ENCODE results near the gene ATP8A2. TPM values are rescaled to one million over a fixed set of nuclear protein-coding genes. Genes with fewer than 3 reads are reported as not detected.

ATP8A2 gene
- total RNA-seq, 2 donors from 2014 or later = 0.41 to 1.6 TPM

DNA sequence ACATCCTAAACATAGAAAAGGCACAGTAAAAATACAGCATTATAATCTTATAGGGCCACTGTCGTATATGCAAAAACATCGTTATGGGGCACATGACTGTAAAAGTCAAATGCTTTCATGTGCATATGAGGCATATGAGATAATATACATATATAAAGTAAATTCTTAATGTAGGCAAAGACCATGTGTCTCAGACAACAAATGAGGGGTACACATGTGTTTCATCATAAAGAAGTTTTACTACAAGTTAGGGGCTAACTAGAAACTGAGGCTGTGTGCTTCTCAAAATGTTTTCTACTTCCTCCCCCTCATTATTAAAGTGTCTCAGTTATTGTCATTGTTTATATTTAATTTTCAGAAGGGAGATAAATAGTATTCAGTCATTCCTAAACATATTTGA lies 370.4 kb downstream of the ATP8A2 start:
- no peak for DNase-seq (ENCODE audit: low spot score)

DNA sequence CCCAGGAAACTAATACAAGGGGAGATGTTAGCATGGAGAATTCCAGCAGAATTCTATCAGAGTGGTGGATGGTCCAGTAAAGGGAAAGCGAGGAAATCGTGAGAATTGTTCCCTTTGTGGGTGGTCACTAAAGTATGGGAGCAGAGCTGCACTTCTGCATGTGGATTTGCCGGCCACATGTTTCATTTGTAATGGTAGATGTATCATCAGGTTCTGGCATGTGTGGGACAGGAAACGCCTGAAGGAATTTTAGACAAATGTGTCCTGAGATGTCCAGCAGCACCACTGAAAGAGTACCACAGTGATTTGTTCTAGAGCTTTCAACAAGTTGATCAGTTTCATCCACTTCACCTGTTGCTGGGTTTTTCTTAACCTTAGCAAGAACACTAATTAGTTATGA lies 371.6 kb downstream of the ATP8A2 start:
- DNase-seq (ENCODE audit: low spot score) = no peak
- H3K36me3 ChIP-seq = no peaks in the 10 kb centered on the region
- no peaks in the 10 kb centered on the region for H3K9me3 ChIP-seq
- ATAC-seq (ENCODE audit: insufficient number of reproducible peaks, low FRiP score, low read depth) = no peak
- TF ChIP-seq, protein P1, sequence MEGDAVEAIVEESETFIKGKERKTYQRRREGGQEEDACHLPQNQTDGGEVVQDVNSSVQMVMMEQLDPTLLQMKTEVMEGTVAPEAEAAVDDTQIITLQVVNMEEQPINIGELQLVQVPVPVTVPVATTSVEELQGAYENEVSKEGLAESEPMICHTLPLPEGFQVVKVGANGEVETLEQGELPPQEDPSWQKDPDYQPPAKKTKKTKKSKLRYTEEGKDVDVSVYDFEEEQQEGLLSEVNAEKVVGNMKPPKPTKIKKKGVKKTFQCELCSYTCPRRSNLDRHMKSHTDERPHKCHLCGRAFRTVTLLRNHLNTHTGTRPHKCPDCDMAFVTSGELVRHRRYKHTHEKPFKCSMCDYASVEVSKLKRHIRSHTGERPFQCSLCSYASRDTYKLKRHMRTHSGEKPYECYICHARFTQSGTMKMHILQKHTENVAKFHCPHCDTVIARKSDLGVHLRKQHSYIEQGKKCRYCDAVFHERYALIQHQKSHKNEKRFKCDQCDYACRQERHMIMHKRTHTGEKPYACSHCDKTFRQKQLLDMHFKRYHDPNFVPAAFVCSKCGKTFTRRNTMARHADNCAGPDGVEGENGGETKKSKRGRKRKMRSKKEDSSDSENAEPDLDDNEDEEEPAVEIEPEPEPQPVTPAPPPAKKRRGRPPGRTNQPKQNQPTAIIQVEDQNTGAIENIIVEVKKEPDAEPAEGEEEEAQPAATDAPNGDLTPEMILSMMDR (IDR thresholded peaks at IDR 0.05) = no peak
- peaks cover 0 to 3% of the 10 kb centered on the region in 2 donors for H3K4me1 ChIP-seq (ENCODE audit: control insufficient read depth in 1 of 2, low read depth in 2 of 2)
- no peaks in the 10 kb centered on the region for H3K27me3 ChIP-seq (replicated peaks; ENCODE audit: insufficient read depth)
- no peak overlapping the region for H3K27ac ChIP-seq
- H3K4me3 ChIP-seq = no peak overlapping the region

More for the DNA sequence above, 370.4 kb downstream of the ATP8A2 start:
- no peak for ATAC-seq (ENCODE audit: insufficient number of reproducible peaks, low FRiP score, low read depth)
- Histone ChIP-seq H3K4me3 (no peak overlapping the region), H3K27me3 (replicated peaks; ENCODE audit: insufficient read depth) (no peaks in the 10 kb centered on the region), H3K27ac (no peak overlapping the region), H3K9me3 (no peaks in the 10 kb centered on the region), H3K36me3 (no peaks in the 10 kb centered on the region), H3K4me1 (ENCODE audit: control insufficient read depth in 1 of 2, low read depth in 2 of 2) (peaks cover 0 to 6% of the 10 kb centered on the region in 2 donors)
- TF ChIP-seq, protein P1 (IDR thresholded peaks at IDR 0.05) = no peak

DNA sequence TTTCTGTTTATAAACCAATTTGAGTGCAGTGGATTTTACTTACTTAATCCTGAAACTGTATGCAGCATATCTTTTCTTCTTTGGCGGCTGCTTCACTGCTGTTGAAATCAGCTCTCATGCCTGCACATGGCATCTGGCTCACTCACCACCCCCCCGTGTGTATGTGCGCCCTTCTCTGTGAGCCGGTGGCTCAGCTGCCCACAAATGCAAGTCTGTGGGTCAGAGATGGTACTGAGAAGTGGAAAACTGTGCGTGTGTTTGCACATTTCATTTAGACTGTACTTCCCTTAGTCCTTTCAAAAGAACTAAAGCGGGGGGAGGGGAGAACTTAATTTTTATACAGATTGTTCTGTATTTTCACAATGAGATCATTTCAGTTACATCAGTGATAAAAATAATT lies 372.4 kb downstream of the ATP8A2 start:
- ATAC-seq (ENCODE audit: insufficient number of reproducible peaks, low FRiP score, low read depth) = no peak
- TF ChIP-seq, protein P1 (IDR thresholded peaks at IDR 0.05) = no peak
- Histone ChIP-seq H3K27ac (no peak overlapping the region), H3K36me3 (no peaks in the 10 kb centered on the region), H3K9me3 (no peaks in the 10 kb centered on the region), H3K27me3 (replicated peaks; ENCODE audit: insufficient read depth) (no peaks in the 10 kb centered on the region), H3K4me3 (no peak overlapping the region), H3K4me1 (ENCODE audit: control insufficient read depth in 1 of 2, low read depth in 2 of 2) (no peaks in the 10 kb centered on the region)
- DNase-seq (ENCODE audit: low spot score) = no peak

DNA sequence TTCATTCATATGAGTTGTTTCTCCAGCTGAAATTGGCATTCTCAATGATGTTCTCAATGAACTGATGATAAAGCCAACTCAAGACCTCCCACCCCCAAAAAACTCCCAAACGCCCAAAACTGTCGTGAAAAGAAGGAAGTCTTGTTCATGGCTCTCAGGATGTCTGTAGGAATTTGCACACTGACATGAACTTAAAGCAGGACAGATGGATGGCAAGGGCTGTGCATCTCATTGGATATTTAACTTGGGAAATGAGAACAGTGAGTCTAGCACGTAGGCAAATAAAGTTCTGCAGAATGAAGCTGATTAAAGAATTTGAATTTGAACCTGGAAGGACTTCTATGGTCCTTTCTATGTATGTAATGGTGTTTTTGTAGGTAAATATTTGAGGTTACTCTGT lies 374.4 kb downstream of the ATP8A2 start:
- Histone ChIP-seq H3K9me3 (no peaks in the 10 kb centered on the region), H3K36me3 (no peaks in the 10 kb centered on the region), H3K4me3 (no peak overlapping the region), H3K27ac (no peak overlapping the region), H3K27me3 (replicated peaks; ENCODE audit: insufficient read depth) (no peaks in the 10 kb centered on the region), H3K4me1 (ENCODE audit: control insufficient read depth in 1 of 2, low read depth in 2 of 2) (no peaks in the 10 kb centered on the region)
- TF ChIP-seq, protein P1 (IDR thresholded peaks at IDR 0.05) = no peak
- DNase-seq (ENCODE audit: low spot score) (no peak), ATAC-seq (ENCODE audit: insufficient number of reproducible peaks, low FRiP score, low read depth) (no peak)

DNA sequence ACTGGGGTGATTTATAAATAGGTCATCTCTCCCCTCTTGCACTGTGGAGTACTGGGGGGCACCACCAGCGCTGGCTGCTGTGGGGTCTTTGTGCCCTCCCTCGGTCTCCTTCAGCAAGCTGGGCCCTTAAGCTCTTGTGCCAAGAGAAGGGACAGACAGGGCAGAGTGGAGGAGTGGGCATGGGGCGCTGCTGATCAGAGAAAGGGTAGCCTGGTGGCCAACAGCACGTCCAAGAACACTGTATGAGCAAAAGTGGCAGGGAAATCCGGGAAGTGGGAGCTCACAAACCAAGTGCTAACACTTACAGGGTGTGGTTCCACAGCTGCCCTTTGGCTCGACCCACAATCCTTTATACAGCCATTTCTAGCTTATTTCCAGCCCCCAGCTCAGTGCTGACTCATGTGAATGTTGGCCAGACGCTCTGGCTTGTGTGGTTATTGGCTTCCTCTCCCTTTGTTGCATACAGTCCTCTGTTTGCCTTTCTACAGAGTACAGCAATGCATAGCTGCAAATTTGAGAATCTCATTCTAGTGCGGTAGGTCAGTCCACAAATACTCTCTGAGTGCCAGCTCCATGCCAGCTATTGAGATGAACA lies 381.3 kb downstream of the ATP8A2 start:
- ATAC-seq (ENCODE audit: insufficient number of reproducible peaks, low FRiP score, low read depth) (peak; percentile 45), DNase-seq (ENCODE audit: low spot score) (peak; percentile 25)
- H3K4me3 ChIP-seq = no peak overlapping the region
- TF ChIP-seq, protein P1 (IDR thresholded peaks at IDR 0.05) = no peak
- H3K36me3 ChIP-seq = no peaks in the 10 kb centered on the region
- H3K9me3 ChIP-seq = no peaks in the 10 kb centered on the region
- peaks cover 5 to 20% of the 10 kb centered on the region in 2 donors for H3K4me1 ChIP-seq (ENCODE audit: control insufficient read depth in 1 of 2, low read depth in 2 of 2)
- H3K27me3 ChIP-seq (replicated peaks; ENCODE audit: insufficient read depth) = no peaks in the 10 kb centered on the region
- H3K27ac ChIP-seq = peak overlapping the region in 1 of 2 donors; percentile 40
